ENCODE data around the gene MYH10.

The MYH10 gene

GRCh38 chr17:8621585-8621984 is 8.9 kb downstream of the MYH10 start:
- H3K36me3 ChIP-seq (ENCODE audit: low read depth): peaks cover 35% of the 10 kb centered on the region; the same call in 1 of the 2 replicates
- DNase-seq (ENCODE audit: low spot score) (no peak), ATAC-seq (ENCODE audit: low read depth) (no peak)
- H3K9me3 ChIP-seq (ENCODE audit: severe bottlenecking): no peaks in the 10 kb centered on the region
- H3K27me3 ChIP-seq (ENCODE audit: insufficient read depth, poor library complexity, severe bottlenecking): no peaks in the 10 kb centered on the region
- no peaks in the 10 kb centered on the region for H3K4me1 ChIP-seq (ENCODE audit: insufficient read depth, poor library complexity, severe bottlenecking)
- TF ChIP-seq CTCF (IDR thresholded peaks at IDR 0.05; ENCODE audit: poor library complexity, severe bottlenecking): no peak
- H3K4me3 ChIP-seq (ENCODE audit: severe bottlenecking): no peak overlapping the region
- H3K27ac ChIP-seq (ENCODE audit: poor library complexity, severe bottlenecking): no peak overlapping the region

- ATAC-seq (ENCODE audit: low read depth) (no peak), DNase-seq (ENCODE audit: low spot score) (no peak)
These were observed 11.2 kb downstream of the MYH10 start for GRCh38 chr17:8619294-8619693.

GRCh38 chr17:8618825-8619224 is 11.7 kb downstream of the MYH10 start:
- Histone ChIP-seq H3K27me3 (ENCODE audit: insufficient read depth, poor library complexity, severe bottlenecking) (no peaks in the 10 kb centered on the region), H3K36me3 (ENCODE audit: low read depth) (peaks cover 35% of the 10 kb centered on the region; the same call in 1 of the 2 replicates), H3K4me3 (ENCODE audit: severe bottlenecking) (no peak overlapping the region), H3K4me1 (ENCODE audit: insufficient read depth, poor library complexity, severe bottlenecking) (no peaks in the 10 kb centered on the region), H3K27ac (ENCODE audit: poor library complexity, severe bottlenecking) (no peak overlapping the region), H3K9me3 (ENCODE audit: severe bottlenecking) (no peaks in the 10 kb centered on the region)
- no peak for TF ChIP-seq CTCF (IDR thresholded peaks at IDR 0.05; ENCODE audit: poor library complexity, severe bottlenecking)
- DNase-seq (ENCODE audit: low spot score) (no peak), ATAC-seq (ENCODE audit: low read depth) (no peak)

More at GRCh38 chr17:8619294-8619693, 11.2 kb downstream of the MYH10 start:
- H3K36me3 ChIP-seq (ENCODE audit: low read depth): peaks cover 35% of the 10 kb centered on the region; the same call in 1 of the 2 replicates
- H3K4me1 ChIP-seq (ENCODE audit: insufficient read depth, poor library complexity, severe bottlenecking): no peaks in the 10 kb centered on the region
- no peak for TF ChIP-seq CTCF (IDR thresholded peaks at IDR 0.05; ENCODE audit: poor library complexity, severe bottlenecking)
- H3K27ac ChIP-seq (ENCODE audit: poor library complexity, severe bottlenecking): no peak overlapping the region
- H3K4me3 ChIP-seq (ENCODE audit: severe bottlenecking): no peak overlapping the region
- H3K9me3 ChIP-seq (ENCODE audit: severe bottlenecking): no peaks in the 10 kb centered on the region
- H3K27me3 ChIP-seq (ENCODE audit: insufficient read depth, poor library complexity, severe bottlenecking): no peaks in the 10 kb centered on the region

GRCh38 chr17:8614988-8615387 is 15.5 kb downstream of the MYH10 start:
- Histone ChIP-seq H3K9me3 (ENCODE audit: severe bottlenecking) (no peaks in the 10 kb centered on the region), H3K4me3 (ENCODE audit: severe bottlenecking) (no peak overlapping the region), H3K4me1 (ENCODE audit: insufficient read depth, poor library complexity, severe bottlenecking) (no peaks in the 10 kb centered on the region), H3K36me3 (ENCODE audit: low read depth) (peaks cover 11% of the 10 kb centered on the region; the same call in 1 of the 2 replicates), H3K27ac (ENCODE audit: poor library complexity, severe bottlenecking) (no peak overlapping the region), H3K27me3 (ENCODE audit: insufficient read depth, poor library complexity, severe bottlenecking) (no peaks in the 10 kb centered on the region)
- no peak for TF ChIP-seq CTCF (IDR thresholded peaks at IDR 0.05; ENCODE audit: poor library complexity, severe bottlenecking)
- ATAC-seq (ENCODE audit: low read depth) (no peak), DNase-seq (ENCODE audit: low spot score) (no peak)

GRCh38 chr17:8611619-8612298 is 18.8 kb downstream of the MYH10 start:
- H3K27me3 ChIP-seq (ENCODE audit: insufficient read depth, poor library complexity, severe bottlenecking): no peaks in the 10 kb centered on the region
- DNase-seq (ENCODE audit: low spot score) (no peak), ATAC-seq (ENCODE audit: low read depth) (no peak)
- H3K4me3 ChIP-seq (ENCODE audit: severe bottlenecking): no peak overlapping the region
- no peaks in the 10 kb centered on the region for H3K36me3 ChIP-seq (ENCODE audit: low read depth)
- no peaks in the 10 kb centered on the region for H3K4me1 ChIP-seq (ENCODE audit: insufficient read depth, poor library complexity, severe bottlenecking)
- TF ChIP-seq CTCF (IDR thresholded peaks at IDR 0.05; ENCODE audit: poor library complexity, severe bottlenecking): no peak
- H3K9me3 ChIP-seq (ENCODE audit: severe bottlenecking): no peaks in the 10 kb centered on the region
- H3K27ac ChIP-seq (ENCODE audit: poor library complexity, severe bottlenecking): no peak overlapping the region

All from RWPE2 (cell line).